Astrocyte (in vitro differentiated cells and primary cell): ENCODE data around the gene CDH24. TPM values are rescaled to one million over a fixed set of nuclear protein-coding genes. Genes with fewer than 3 reads are reported as not detected.

Source experiments
- DNase-seq: peaks from one replicate; pipeline ENCODE4 v3.0.0-alpha.2; 2010; ENCODE audit warnings: low read depth
- FAIRE-seq: peaks from 2 replicates; lab custom pipeline; 2011; peaks lifted over from hg19 to GRCh38; lab: Jason Lieb, UNC
- H2AFZ ChIP-seq: 2 replicates; pipeline ENCODE4 v1.6.0; 2012; ENCODE audit warnings: low read depth, low read length, inconsistent platforms
- H3K27ac ChIP-seq: 2 replicates; pipeline ENCODE4 v1.5.1; 2011; ENCODE audit warnings: low read depth, low read length, inconsistent platforms
- H3K27me3 ChIP-seq: 2 replicates; pipeline ENCODE4 v1.6.0; 2011; ENCODE audit warnings: low read length, inconsistent platforms; ENCODE audit not compliant: insufficient read depth
- H3K36me3 ChIP-seq: 2 replicates; pipeline ENCODE4 v1.5.1; 2011; ENCODE audit warnings: low read length, inconsistent platforms; ENCODE audit not compliant: insufficient read depth
- H3K4me1 ChIP-seq: 2 replicates; pipeline ENCODE4 v1.5.1; 2011; ENCODE audit warnings: low read length, inconsistent platforms; ENCODE audit not compliant: insufficient read depth
- H3K4me2 ChIP-seq: 2 replicates; pipeline ENCODE4 v1.6.0; 2012; ENCODE audit warnings: low read length, inconsistent platforms
- H3K4me3 ChIP-seq: 2 replicates; pipeline ENCODE4 v1.5.1; 2011; ENCODE audit warnings: low read depth, mild to moderate bottlenecking, low read length, inconsistent platforms; ENCODE audit not compliant: insufficient read depth
- H3K79me2 ChIP-seq: 2 replicates; pipeline ENCODE4 v1.6.0; 2012; ENCODE audit warnings: mild to moderate bottlenecking, low read length, inconsistent platforms; ENCODE audit not compliant: insufficient read depth
- H3K9ac ChIP-seq: 2 replicates; pipeline ENCODE4 v1.6.0; 2012; ENCODE audit warnings: mild to moderate bottlenecking, low read length, inconsistent platforms
- H3K9me3 ChIP-seq: 2 replicates; pipeline ENCODE4 v1.5.1; 2012; ENCODE audit warnings: low read depth, mild to moderate bottlenecking, low read length, inconsistent platforms; ENCODE audit not compliant: insufficient read depth
- H4K20me1 ChIP-seq: 2 replicates; pipeline ENCODE4 v1.6.0; 2012; ENCODE audit warnings: low read length, inconsistent platforms; ENCODE audit not compliant: insufficient read depth
- H3K27ac Mint-ChIP-seq: one replicate; pipeline ENCODE4 v1.8.0; 2021; ENCODE audit warnings: mild to moderate bottlenecking, mixed read lengths; ENCODE audit not compliant: unreplicated experiment
- H3K27me3 Mint-ChIP-seq: one replicate; pipeline ENCODE4 v1.8.0; 2021; ENCODE audit warnings: low read depth, mixed read lengths; ENCODE audit not compliant: unreplicated experiment
- H3K36me3 Mint-ChIP-seq: one replicate; pipeline ENCODE4 v1.8.0; 2021; ENCODE audit warnings: low read depth, mixed read lengths; ENCODE audit not compliant: unreplicated experiment
- H3K4me1 Mint-ChIP-seq: one replicate; pipeline ENCODE4 v1.8.0; 2021; ENCODE audit warnings: low read depth, mixed read lengths; ENCODE audit not compliant: unreplicated experiment
- H3K4me3 Mint-ChIP-seq: one replicate; pipeline ENCODE4 v1.8.0; 2021; ENCODE audit warnings: mild to moderate bottlenecking, moderate library complexity, mixed read lengths; ENCODE audit not compliant: unreplicated experiment
- H3K9me3 Mint-ChIP-seq: one replicate; pipeline ENCODE4 v1.8.0; 2021; ENCODE audit warnings: mild to moderate bottlenecking, mixed read lengths; ENCODE audit not compliant: unreplicated experiment
- EZH2 ChIP-seq: IDR thresholded peaks from 2 replicates; pipeline ENCODE4 v1.6.1; 2012; ENCODE audit warnings: mild to moderate bottlenecking, low read length, inconsistent platforms; ENCODE audit not compliant: insufficient read depth
- total RNA-seq: library from RNA; stranded (reverse); gene quantifications from 2 replicates; pipeline ENCODE4 v1.2.1, GENCODE V29; 2021
- TF ChIP-seq, protein P1 (sequence below): IDR thresholded peaks from 2 replicates; pipeline ENCODE4 v1.5.1; 2011; ENCODE audit warnings: low read depth, mild to moderate bottlenecking, inconsistent platforms, low read length, moderate library complexity; ENCODE audit not compliant: insufficient read depth

CDH24 gene
- total RNA-seq, 1 donor from 2014 or later, result 22.2 TPM

DNA sequence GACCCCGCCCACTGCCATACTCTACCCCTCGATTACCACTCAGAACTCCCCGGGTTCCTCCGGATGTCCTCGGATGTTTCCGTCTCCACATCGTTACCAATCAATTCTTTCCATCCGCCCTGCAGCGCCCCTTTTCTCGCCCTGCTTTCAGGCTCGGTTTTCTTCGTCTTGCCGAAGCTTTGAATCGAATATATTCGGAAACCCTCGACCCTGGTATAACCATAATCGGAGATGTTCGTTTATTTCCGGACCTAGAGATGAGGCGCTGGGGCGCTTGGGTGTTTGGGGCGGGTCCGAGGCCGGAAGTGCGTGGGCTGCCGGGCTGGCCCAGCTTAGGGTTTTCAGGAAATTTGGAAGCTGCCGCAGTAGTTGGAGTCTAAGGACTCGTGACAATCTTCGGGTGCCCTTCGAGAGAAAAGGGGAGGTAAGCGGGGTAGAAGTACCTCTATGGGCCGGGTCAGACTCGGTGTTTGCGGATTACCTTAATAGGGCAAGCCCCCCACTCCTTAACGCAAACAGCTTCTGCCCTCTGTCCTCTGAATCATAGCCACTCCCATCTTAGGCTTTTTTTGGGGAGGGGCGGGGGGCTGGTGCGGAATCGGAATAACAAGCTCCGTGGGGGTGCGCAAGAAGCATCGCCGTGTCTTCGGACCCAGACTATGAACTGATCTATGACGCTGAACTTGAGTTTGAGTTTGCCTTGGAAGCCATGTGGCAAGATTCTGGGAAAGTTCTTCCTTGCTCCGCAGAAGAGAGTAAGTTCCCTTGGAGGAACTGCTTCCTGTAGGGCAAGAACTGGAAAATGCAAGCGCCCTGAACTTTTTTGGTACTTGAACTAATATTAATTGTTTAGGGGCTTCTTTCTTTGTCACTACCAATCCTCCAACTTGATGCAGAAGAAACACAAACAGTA lies 38.1 kb upstream of the CDH24 start, which contains the start of gene C14orf119:
Gene C14orf119, plus strand, starts transcription at position 310 of the 913 bp plus-strand sequence. CDS start 2,154 bp downstream, outside the sequence.
- H3K9me3 ChIP-seq, result no peaks in the 10 kb centered on the region
- Mint-ChIP-seq H3K9me3 (no peaks in the 10 kb centered on the region), H3K4me1 (peaks cover 30% of the 10 kb centered on the region), H3K36me3 (peaks cover 19% of the 10 kb centered on the region), H3K27me3 (no peaks in the 10 kb centered on the region), H3K27ac (no peak within 1 kb of the TSS), H3K4me3 (no peak within 1 kb of the TSS)
- peak within 1 kb of the TSS; percentile 98 for H3K4me2 ChIP-seq
- H2AFZ ChIP-seq, result peak within 1 kb of the TSS; percentile 99
- TF ChIP-seq, protein P1, sequence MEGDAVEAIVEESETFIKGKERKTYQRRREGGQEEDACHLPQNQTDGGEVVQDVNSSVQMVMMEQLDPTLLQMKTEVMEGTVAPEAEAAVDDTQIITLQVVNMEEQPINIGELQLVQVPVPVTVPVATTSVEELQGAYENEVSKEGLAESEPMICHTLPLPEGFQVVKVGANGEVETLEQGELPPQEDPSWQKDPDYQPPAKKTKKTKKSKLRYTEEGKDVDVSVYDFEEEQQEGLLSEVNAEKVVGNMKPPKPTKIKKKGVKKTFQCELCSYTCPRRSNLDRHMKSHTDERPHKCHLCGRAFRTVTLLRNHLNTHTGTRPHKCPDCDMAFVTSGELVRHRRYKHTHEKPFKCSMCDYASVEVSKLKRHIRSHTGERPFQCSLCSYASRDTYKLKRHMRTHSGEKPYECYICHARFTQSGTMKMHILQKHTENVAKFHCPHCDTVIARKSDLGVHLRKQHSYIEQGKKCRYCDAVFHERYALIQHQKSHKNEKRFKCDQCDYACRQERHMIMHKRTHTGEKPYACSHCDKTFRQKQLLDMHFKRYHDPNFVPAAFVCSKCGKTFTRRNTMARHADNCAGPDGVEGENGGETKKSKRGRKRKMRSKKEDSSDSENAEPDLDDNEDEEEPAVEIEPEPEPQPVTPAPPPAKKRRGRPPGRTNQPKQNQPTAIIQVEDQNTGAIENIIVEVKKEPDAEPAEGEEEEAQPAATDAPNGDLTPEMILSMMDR, result no peak
- no peak for TF ChIP-seq EZH2
- H4K20me1 ChIP-seq, result peaks cover 75% of the 10 kb centered on the region
- DNase-seq (peak; percentile 96), FAIRE-seq (no peak)
- H3K9ac ChIP-seq, result peak within 1 kb of the TSS; percentile 97
- peaks cover 80% of the 10 kb centered on the region for H3K79me2 ChIP-seq
- peak within 1 kb of the TSS; percentile 93 for H3K4me3 ChIP-seq
- H3K4me1 ChIP-seq, result peaks cover 17% of the 10 kb centered on the region
- peaks cover 27% of the 10 kb centered on the region for H3K36me3 ChIP-seq
- H3K27ac ChIP-seq, result peak within 1 kb of the TSS; percentile 99
- H3K27me3 ChIP-seq, result no peaks in the 10 kb centered on the region

DNA sequence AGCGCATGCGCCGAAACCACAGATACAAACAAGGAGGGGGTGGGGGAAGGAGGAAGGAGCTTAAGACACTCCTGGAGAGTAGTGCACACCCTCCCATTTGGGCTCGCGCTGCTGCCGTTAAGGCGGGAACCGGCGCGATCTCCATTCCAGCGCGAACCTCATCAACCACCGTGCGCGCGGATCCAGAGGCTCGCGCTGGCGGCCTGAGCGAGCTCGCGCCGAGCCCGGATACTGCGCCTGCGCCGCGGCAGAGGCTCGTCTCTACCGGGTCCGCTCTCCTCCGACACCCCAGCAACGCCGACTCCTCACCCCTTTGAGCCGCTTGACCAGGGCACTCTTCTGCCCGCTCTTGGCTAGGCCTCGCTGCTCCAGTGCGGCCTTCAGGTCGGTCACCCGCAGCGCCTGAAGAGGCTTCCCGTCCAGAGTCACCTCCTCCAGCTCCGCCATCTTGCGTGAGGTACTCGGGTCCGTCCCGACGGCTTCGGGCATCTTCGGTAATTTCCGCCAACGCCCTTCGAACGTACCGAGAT lies 37.4 kb upstream of the CDH24 start, which contains the start of gene ACIN1:
Gene ACIN1, minus strand, starts transcription at position 471 of the 530 bp plus-strand sequence. Its CDS starts 24 bp downstream, at position 447.
- peak within 1 kb of the TSS; percentile 93 for H3K4me3 ChIP-seq
- H3K9me3 ChIP-seq, result no peaks in the 10 kb centered on the region
- peak within 1 kb of the TSS; percentile 97 for H3K9ac ChIP-seq
- TF ChIP-seq, protein P1, result no peak
- Mint-ChIP-seq H3K4me3 (no peak within 1 kb of the TSS), H3K27ac (no peak within 1 kb of the TSS), H3K36me3 (peaks cover 18% of the 10 kb centered on the region), H3K9me3 (no peaks in the 10 kb centered on the region), H3K4me1 (peaks cover 36% of the 10 kb centered on the region), H3K27me3 (no peaks in the 10 kb centered on the region)
- peaks cover 88% of the 10 kb centered on the region for H3K79me2 ChIP-seq
- H3K4me1 ChIP-seq, result peaks cover 17% of the 10 kb centered on the region
- peak; percentile 77 for DNase-seq
- peak within 1 kb of the TSS; percentile 98 for H3K4me2 ChIP-seq
- FAIRE-seq, result no peak
- no peaks in the 10 kb centered on the region for H3K27me3 ChIP-seq
- peak within 1 kb of the TSS; percentile 99 for H2AFZ ChIP-seq
- peaks cover 75% of the 10 kb centered on the region for H4K20me1 ChIP-seq
- H3K27ac ChIP-seq, result peak within 1 kb of the TSS; percentile 99
- H3K36me3 ChIP-seq, result peaks cover 33% of the 10 kb centered on the region
